H1 (cell line): ENCODE data around the gene KCNJ10. TPM values are rescaled to one million over a fixed set of nuclear protein-coding genes. Genes with fewer than 3 reads are reported as not detected.

Experiments used
- RXRA ChIP-seq: IDR thresholded peaks from 2 replicates; pipeline ENCODE4 v1.6.1; 2011; ENCODE audit warnings: low read depth, mild to moderate bottlenecking, low read length, moderate library complexity; ENCODE audit not compliant: insufficient read depth
- polyA plus RNA-seq, 7 experiments: library from polyadenylated mRNA; depleted of rRNA in 3 of 7; stranded (reverse) in 5 of 7; unstranded in 2 of 7; fragments of >200 nt in 5 of 7; fragments of 200-250 nt in 2 of 7; gene quantifications; 1 replicate in 5 of 7; 2 replicates in 1 of 7; 4 replicates in 1 of 7; pipeline versions ENCODE4 v1.2.1 to v1.2.3, GENCODE V29; 2011 to 2013; ENCODE audit warnings: missing spikeins in 2 of 7, mixed read lengths in 2 of 7
- total RNA-seq: library from RNA; stranded (reverse); fragmentation: NEBNext Ultra II Directional; extraction: Animal tissue kit (Norgen Biotek cat#: 25700); gene quantifications from 2 replicates; pipeline ENCODE4 v1.2.1, GENCODE V29; 2021

KCNJ10 gene
- total and polyA plus RNA-seq, 2 of the 8 experiments (the other 6 are each of a cell fraction or from before 2014, with no cell fraction given), result 1.7 to 2.4 TPM

DNA sequence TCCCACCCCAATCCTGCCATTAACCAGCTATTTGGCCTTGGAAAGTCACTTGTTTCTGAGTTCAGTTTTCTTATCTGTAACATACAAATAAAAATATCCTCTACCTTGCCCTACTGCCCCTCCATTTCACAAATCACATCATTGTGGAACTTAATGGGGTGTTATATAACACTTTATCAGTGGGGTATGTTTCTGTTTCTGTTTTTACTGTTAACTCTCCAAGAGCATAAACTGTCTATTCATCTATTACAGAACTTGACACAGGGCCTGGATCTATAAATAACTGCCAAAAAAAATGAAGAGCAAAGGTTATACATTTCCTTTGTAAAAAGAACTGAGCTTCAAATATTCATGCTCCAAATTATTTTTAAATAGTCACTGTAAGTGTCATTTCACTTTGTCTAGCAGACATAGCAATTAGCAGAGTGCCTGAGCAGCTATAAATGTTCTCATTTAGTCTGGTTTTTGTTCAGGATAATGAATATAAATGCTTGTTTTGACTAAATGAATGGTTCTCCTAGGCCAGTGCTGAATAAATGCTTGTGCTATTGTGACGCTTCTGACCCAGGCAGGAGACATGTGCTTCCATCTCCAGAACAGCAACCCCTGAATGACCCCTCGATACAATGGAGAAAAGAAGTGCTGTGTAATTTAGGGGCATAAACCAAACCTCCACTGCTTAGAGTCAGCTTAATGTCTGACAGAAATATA lies 45.6 kb downstream of the KCNJ10 start (continued):
- no peak for TF ChIP-seq RXRA
